NK-92 (cell line): ENCODE measurements around the gene SMYD4.
"Not testable (repeated sequence)": the region's sequence is repeated elsewhere in the genome, so short reads cannot be mapped to it uniquely, and the experiment has no call there.

Experiments used
- DNase-seq: peaks from one replicate; lab custom pipeline; 2025; ENCODE audit not compliant: unreplicated experiment; lab: John Stamatoyannopoulos, UW

Gene SMYD4

GRCh38 chr17:1834380-1835149, 4.9 kb upstream of the SMYD4 start:
- no peak for DNase-seq

GRCh38 chr17:1830288-1830687, 586 bp upstream of the SMYD4 start:
- no peak for DNase-seq

GRCh38 chr17:1829216-1829591, 498 bp downstream of the SMYD4 start:
- no peak for DNase-seq

- no peak for DNase-seq
Measured at GRCh38 chr17:1820528-1821252, 9.0 kb downstream of the SMYD4 start.

- DNase-seq, result no peak
Measured at GRCh38 chr17:1813088-1813487, 16.6 kb downstream of the SMYD4 start.

- no peak for DNase-seq
Measured at GRCh38 chr17:1810450-1811103, 19.1 kb downstream of the SMYD4 start.

GRCh38 chr17:1809815-1810214, 19.9 kb downstream of the SMYD4 start:
- DNase-seq, result not testable (repeated sequence)

- no peak for DNase-seq
Measured at GRCh38 chr17:1808644-1809043, 21.1 kb downstream of the SMYD4 start.

GRCh38 chr17:1807890-1808289, 21.8 kb downstream of the SMYD4 start:
- no peak for DNase-seq

GRCh38 chr17:1803280-1803679, 26.4 kb downstream of the SMYD4 start:
- DNase-seq, result no peak

- DNase-seq, result no peak
Measured at GRCh38 chr17:1802429-1802828, 27.3 kb downstream of the SMYD4 start.

GRCh38 chr17:1800712-1801111, 29.0 kb downstream of the SMYD4 start:
- DNase-seq, result no peak

- DNase-seq, result no peak
Measured at GRCh38 chr17:1800240-1800639, 29.5 kb downstream of the SMYD4 start.

- DNase-seq, result not testable (repeated sequence)
Measured at GRCh38 chr17:1797846-1798245, 31.9 kb downstream of the SMYD4 start.

- DNase-seq, result no peak
Measured at GRCh38 chr17:1797323-1797722, 32.4 kb downstream of the SMYD4 start.

GRCh38 chr17:1796800-1797199, 32.9 kb downstream of the SMYD4 start:
- DNase-seq, result no peak

GRCh38 chr17:1793447-1793806, 36.3 kb downstream of the SMYD4 start:
- no peak for DNase-seq

- no peak for DNase-seq
Measured at GRCh38 chr17:1792495-1793446, 36.9 kb downstream of the SMYD4 start.

- no peak for DNase-seq
Measured at GRCh38 chr17:1789936-1790335, 39.8 kb downstream of the SMYD4 start.

GRCh38 chr17:1787301-1787902, 42.3 kb downstream of the SMYD4 start:
- no peak for DNase-seq

GRCh38 chr17:1786708-1787107, 43.0 kb downstream of the SMYD4 start:
- DNase-seq, result no peak
